H1 (cell line): ENCODE measurements around the gene KCNQ1. TPM values are rescaled to one million over a fixed set of nuclear protein-coding genes. Genes with fewer than 3 reads are reported as not detected.

Source experiments
- CTCF ChIA-PET: fragments of 300-600 bp; sonication (Branson Sonifier 250); formaldehyde crosslinking; loops from one replicate; lab custom pipeline; 2021; ENCODE audit not compliant: partially characterized antibody; lab: Charles Lee
- POLR2A ChIA-PET: fragments of 300-600 bp; sonication (Branson Sonifier 250); formaldehyde crosslinking; loops from one replicate; lab custom pipeline; 2021; ENCODE audit warnings: inconsistent platforms; ENCODE audit not compliant: partially characterized antibody; lab: Charles Lee
- DNase-seq, 2 experiments: peaks; one replicate each; pipeline versions ENCODE4 v3.0.0 to v3.0.0-alpha.2; 2010 to 2022; ENCODE audit warnings: low spot score in 2 of 2, low read depth in 1 of 2, mixed read lengths in 1 of 2
- FAIRE-seq: peaks from 2 replicates; lab custom pipeline; 2011; peaks lifted over from hg19 to GRCh38; lab: Jason Lieb, UNC
- H2AFZ ChIP-seq: 2 replicates; pipeline ENCODE4 v1.8.1; 2012; ENCODE audit warnings: low read length, inconsistent platforms
- H2AK5ac ChIP-seq: 2 replicates; pipeline ENCODE4 v1.6.1; 2013; ENCODE audit warnings: low read depth, low read length
- H2BK120ac ChIP-seq: replicated peaks from 2 replicates; pipeline ENCODE3; 2013; ENCODE audit warnings: low read depth, low read length, inconsistent platforms
- H2BK12ac ChIP-seq: 2 replicates; pipeline ENCODE4 v1.6.1; 2013; ENCODE audit warnings: low read depth, low read length
- H2BK15ac ChIP-seq: 2 replicates; pipeline ENCODE4 v1.6.1; 2013; ENCODE audit warnings: low read length
- H2BK20ac ChIP-seq: 2 replicates; pipeline ENCODE4 v1.6.1; 2013; ENCODE audit warnings: low read length
- H2BK5ac ChIP-seq: 2 replicates; pipeline ENCODE4 v1.6.1; 2013; ENCODE audit warnings: low read depth, low read length
- H3K14ac ChIP-seq: 2 replicates; pipeline ENCODE4 v1.6.1; 2013; ENCODE audit warnings: inconsistent platforms; ENCODE audit not compliant: insufficient read length
- H3K18ac ChIP-seq: 2 replicates; pipeline ENCODE4 v1.6.1; 2013; ENCODE audit warnings: low read length; ENCODE audit errors: extremely low read depth
- H3K23ac ChIP-seq: 2 replicates; pipeline ENCODE4 v1.6.1; 2013; ENCODE audit warnings: inconsistent platforms; ENCODE audit not compliant: insufficient read length
- H3K23me2 ChIP-seq: 2 replicates; pipeline ENCODE4 v1.6.1; 2013; ENCODE audit warnings: low read depth, low read length
- H3K27ac ChIP-seq: 2 replicates; pipeline ENCODE4 v1.6.1; 2011; ENCODE audit warnings: low read depth, low read length, inconsistent platforms
- H3K27me3 ChIP-seq, 4 experiments: replicated peaks in 1 of 4; 1 replicate in 1 of 4; 2 replicates in 3 of 4; pipeline versions ENCODE4 v1.6.1 to v1.8.1; 2011 to 2013; ENCODE audit warnings: low read length in 3 of 4, mild to moderate bottlenecking in 3 of 4, inconsistent platforms in 2 of 4, mixed read lengths in 2 of 4, moderate library complexity in 1 of 4; ENCODE audit not compliant: control insufficient read depth in 3 of 4, insufficient read depth in 3 of 4; ENCODE audit errors: extremely low read depth in 1 of 4
- H3K36me3 ChIP-seq, 4 experiments: 2 replicates each; pipeline versions ENCODE4 v1.6.1 to v1.8.1; 2011 to 2013; ENCODE audit warnings: mild to moderate bottlenecking in 4 of 4, low read length in 3 of 4, moderate library complexity in 2 of 4, control low read depth in 1 of 4, inconsistent platforms in 1 of 4; ENCODE audit not compliant: insufficient read depth in 4 of 4, control insufficient read depth in 2 of 4
- H3K4ac ChIP-seq: replicated peaks from 2 replicates; pipeline ENCODE3; 2013; ENCODE audit warnings: low read length, low read depth, mixed read lengths, inconsistent platforms; ENCODE audit not compliant: insufficient read length
- H3K4me1 ChIP-seq, 4 experiments: replicated peaks in 1 of 4; 1 replicate in 1 of 4; 2 replicates in 3 of 4; pipeline versions ENCODE4 v1.6.1 to v1.8.1; 2011 to 2013; ENCODE audit warnings: low read length in 3 of 4, inconsistent platforms in 2 of 4, mixed read lengths in 1 of 4; ENCODE audit not compliant: insufficient read depth in 4 of 4, control insufficient read depth in 3 of 4
- H3K4me2 ChIP-seq, 2 experiments: 2 replicates each; pipeline versions ENCODE4 v1.6.1 to v1.8.1; 2011 to 2013; ENCODE audit warnings: low read depth in 2 of 2, low read length in 2 of 2, control low read depth in 1 of 2, inconsistent platforms in 1 of 2, mild to moderate bottlenecking in 1 of 2; ENCODE audit not compliant: insufficient read depth in 1 of 2
- H3K4me3 ChIP-seq, 4 experiments: fragments of 200-600, 300-600 bp in 1 of 4; sonication (generic), shearing (Covaris generic), sonication (Bioruptor Twin) in 1 of 4; 2 replicates each; pipeline versions ENCODE4 v1.5.1 to v1.8.1; 2011 to 2016; ENCODE audit warnings: low read length in 4 of 4, low read depth in 3 of 4, control low read depth in 2 of 4, inconsistent platforms in 2 of 4, mild to moderate bottlenecking in 2 of 4, mixed read lengths in 1 of 4, moderate library complexity in 1 of 4; ENCODE audit not compliant: insufficient read depth in 2 of 4; ENCODE audit errors: extremely low read depth in 1 of 4
- H3K56ac ChIP-seq: replicated peaks from 2 replicates; pipeline ENCODE3; 2013; ENCODE audit warnings: low read depth, mild to moderate bottlenecking, mixed read lengths, low read length, inconsistent platforms; ENCODE audit not compliant: insufficient read length
- H3K79me1 ChIP-seq: 2 replicates; pipeline ENCODE4 v1.6.1; 2013; ENCODE audit warnings: low read depth, low read length, control low read depth
- H3K79me2 ChIP-seq, 2 experiments: 2 replicates each; pipeline versions ENCODE4 v1.6.1 to v1.8.1; 2012 to 2013; ENCODE audit warnings: low read length in 2 of 2, mild to moderate bottlenecking in 2 of 2, inconsistent platforms in 1 of 2; ENCODE audit not compliant: insufficient read depth in 2 of 2, control insufficient read depth in 1 of 2
- H3K9ac ChIP-seq, 4 experiments: replicated peaks in 1 of 4; 1 replicate in 1 of 4; 2 replicates in 3 of 4; pipeline versions ENCODE4 v1.6.1 to v1.8.1; 2011 to 2013; ENCODE audit warnings: low read depth in 3 of 4, low read length in 3 of 4, control low read depth in 2 of 4, mild to moderate bottlenecking in 2 of 4, moderate library complexity in 2 of 4, inconsistent platforms in 1 of 4; ENCODE audit errors: extremely low read depth in 1 of 4
- H3K9me3 ChIP-seq, 2 experiments: 2 replicates each; pipeline versions ENCODE4 v1.6.1 to v1.8.1; 2012 to 2013; ENCODE audit warnings: mild to moderate bottlenecking in 2 of 2, moderate library complexity in 2 of 2, control low read depth in 1 of 2, inconsistent platforms in 1 of 2, low read depth in 1 of 2, low read length in 1 of 2, mixed read lengths in 1 of 2; ENCODE audit not compliant: insufficient read depth in 2 of 2
- H4K20me1 ChIP-seq, 2 experiments: replicated peaks in 1 of 2; 2 replicates each; pipeline versions ENCODE3 to v1.8.1; 2011 to 2013; ENCODE audit warnings: inconsistent platforms in 2 of 2, low read length in 2 of 2, mild to moderate bottlenecking in 1 of 2; ENCODE audit not compliant: insufficient read depth in 2 of 2, control insufficient read depth in 1 of 2
- H4K5ac ChIP-seq: 2 replicates; pipeline ENCODE4 v1.6.1; 2013; ENCODE audit warnings: low read length, low read depth, mixed read lengths, inconsistent platforms; ENCODE audit not compliant: insufficient read length
- H4K8ac ChIP-seq: 2 replicates; pipeline ENCODE4 v1.8.0; 2013; ENCODE audit warnings: mild to moderate bottlenecking, moderate library complexity, low read length, inconsistent platforms; ENCODE audit not compliant: insufficient read depth; ENCODE audit errors: extremely low read depth
- H4K91ac ChIP-seq: replicated peaks from 2 replicates; pipeline ENCODE3; 2013; ENCODE audit warnings: low read length, mixed read lengths, inconsistent platforms; ENCODE audit not compliant: insufficient read length
- NRF1 ChIP-seq: IDR thresholded peaks from 2 replicates; pipeline ENCODE4 v1.6.1; 2011; ENCODE audit warnings: mild to moderate bottlenecking, low read depth, low read length, improper control_type of control experiment
- POLR2A ChIP-seq, 2 experiments: IDR thresholded peaks; 1 replicate in 1 of 2; 2 replicates in 1 of 2; pipeline ENCODE4 v1.6.1; 2011; ENCODE audit warnings: low read depth in 2 of 2, low read length in 2 of 2, mild to moderate bottlenecking in 2 of 2; ENCODE audit errors: control extremely low read depth in 1 of 2
- WGBS, 2 experiments: shearing (Covaris generic) in 1 of 2; methylation state at CpG; one replicate each; pipeline versions ENCODE4 v1.1.6 to v1.1.7; 2013 to 2015; ENCODE audit warnings: low lambda C conversion rate in 2 of 2, mixed read lengths in 2 of 2, inconsistent platforms in 1 of 2, low coverage in 1 of 2, missing lambda C conversion rate in 1 of 2; ENCODE audit not compliant: insufficient replicate concordance in 2 of 2, insufficient coverage in 1 of 2, insufficient read length in 1 of 2; ENCODE audit errors: extremely low coverage in 1 of 2, missing lambda C conversion rate in 1 of 2; 5-methylcytosine and 5-hydroxymethylcytosine counted together
- polyA plus RNA-seq, 7 experiments: library from polyadenylated mRNA; depleted of rRNA in 3 of 7; stranded (reverse) in 5 of 7; unstranded in 2 of 7; fragments of >200 nt in 5 of 7; fragments of 200-250 nt in 2 of 7; gene quantifications; 1 replicate in 5 of 7; 2 replicates in 1 of 7; 4 replicates in 1 of 7; pipeline versions ENCODE4 v1.2.1 to v1.2.3, GENCODE V29; 2011 to 2013; ENCODE audit warnings: missing spikeins in 2 of 7, mixed read lengths in 2 of 7
- total RNA-seq: library from RNA; stranded (reverse); fragmentation: NEBNext Ultra II Directional; extraction: Animal tissue kit (Norgen Biotek cat#: 25700); gene quantifications from 2 replicates; pipeline ENCODE4 v1.2.1, GENCODE V29; 2021

KCNQ1 gene
- total and polyA plus RNA-seq, 2 of the 8 experiments (the other 6 are each of a cell fraction or from before 2014, with no cell fraction given): 1.9 to 2.0 TPM

DNA sequence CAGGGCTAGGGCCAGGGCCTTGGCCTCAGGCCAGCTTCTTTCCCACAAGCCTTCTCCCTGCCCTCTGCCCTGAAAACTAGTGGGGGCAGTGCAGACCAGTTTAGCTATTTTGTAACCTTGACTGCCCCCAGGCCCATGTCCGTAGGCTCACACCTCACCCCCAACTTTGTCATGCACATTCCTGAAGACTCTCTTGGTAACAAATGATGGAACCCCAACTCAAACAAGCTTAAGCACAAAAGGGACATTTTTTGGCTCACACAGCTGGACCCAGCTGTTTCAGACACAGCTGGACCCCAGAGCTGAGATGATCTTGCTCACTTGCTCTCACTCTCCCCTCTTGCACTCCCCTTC lies 208.4 kb downstream of the KCNQ1 start:
- Histone ChIP-seq H2BK120ac (no peak overlapping the region), H2AFZ (no peak overlapping the region), H3K27me3 (peaks cover 12 to 64% (median 46%) of the 10 kb centered on the region in 4 experiments), H3K4me1 (no peaks in the 10 kb centered on the region), H3K56ac (no peak overlapping the region), H2BK20ac (no peak overlapping the region), H2AK5ac (no peak overlapping the region), H4K8ac (no peak overlapping the region), H3K9ac (no peak overlapping the region), H3K79me1 (no peaks in the 10 kb centered on the region), H3K23ac (no peak overlapping the region), H3K27ac (no peak overlapping the region), H3K4ac (no peak overlapping the region), H3K36me3 (peaks cover 0 to 10% (median 0%) of the 10 kb centered on the region in 4 experiments; a peak in 1 of 8 replicates), H4K91ac (no peak overlapping the region), H3K79me2 (no peaks in the 10 kb centered on the region), H2BK12ac (no peak overlapping the region), H4K5ac (no peak overlapping the region), H2BK15ac (no peak overlapping the region), H3K14ac (no peak overlapping the region), H3K23me2 (no peaks in the 10 kb centered on the region), H3K18ac (no peak overlapping the region), H3K9me3 (peaks cover 83 to 86% of the 10 kb centered on the region in 2 experiments), H3K4me3 (no peak overlapping the region), H4K20me1 (no peaks in the 10 kb centered on the region), H2BK5ac (no peak overlapping the region), H3K4me2 (no peak overlapping the region)
- ChIA-PET CTCF (interaction anchor here (1.0 to 2.1 kb wide), 9 partner anchors 16 to 239 kb away, joined by 3 to 7 read pairs (median 4); no protein-coding TSS in a partner anchor), POLR2A (interaction anchor here (0.6 to 1.2 kb wide), 4 partner anchors 10 to 756 kb away, joined by 3 to 4 read pairs (median 3); partner anchors contain the start of gene CDKN1C)
- FAIRE-seq (no peak), DNase-seq (no peak)
- WGBS, 2 experiments: 91% methylated on average over 1 of the region's 1 CpG; no CpG with 5 or more reads in 1 of the 2 experiments
- TF ChIP-seq NRF1: no peak
- TF ChIP-seq POLR2A (IDR thresholded peaks at IDR 0.05; ENCODE audit: control extremely low read depth in 1 of 2, low read depth in 2 of 2, low read length in 2 of 2): no peak
